Adipocyte (in vitro differentiated cells): ENCODE data around the gene AMN.

Experiments used
- DNase-seq: peaks from one replicate; pipeline ENCODE4 v3.0.0-alpha.2; 2015; ENCODE audit warnings: low read depth
- H3K27me3 ChIP-seq: replicated peaks from 2 replicates; pipeline ENCODE4 v1.7.0; 2013; ENCODE audit warnings: mild to moderate bottlenecking, low read length, moderate library complexity; ENCODE audit not compliant: control insufficient read depth, insufficient read depth
- H3K36me3 ChIP-seq: 2 replicates; pipeline ENCODE4 v1.7.0; 2013; ENCODE audit warnings: low read length, mild to moderate bottlenecking, moderate library complexity; ENCODE audit not compliant: control insufficient read depth, insufficient read depth, severe bottlenecking
- H3K4me1 ChIP-seq: 2 replicates; pipeline ENCODE4 v1.7.0; 2013; ENCODE audit warnings: mild to moderate bottlenecking, low read length, moderate library complexity; ENCODE audit not compliant: control insufficient read depth, insufficient read depth
- H3K4me3 ChIP-seq: 2 replicates; pipeline ENCODE4 v1.7.0; 2013; ENCODE audit warnings: mild to moderate bottlenecking, low read length, moderate library complexity
- H3K9ac ChIP-seq: 2 replicates; pipeline ENCODE4 v1.7.0; 2013; ENCODE audit warnings: mild to moderate bottlenecking, low read length, moderate library complexity
- H3K9me3 ChIP-seq: 2 replicates; pipeline ENCODE4 v1.7.0; 2013; ENCODE audit warnings: mild to moderate bottlenecking, low read length, moderate library complexity; ENCODE audit not compliant: control insufficient read depth

Gene AMN

DNA sequence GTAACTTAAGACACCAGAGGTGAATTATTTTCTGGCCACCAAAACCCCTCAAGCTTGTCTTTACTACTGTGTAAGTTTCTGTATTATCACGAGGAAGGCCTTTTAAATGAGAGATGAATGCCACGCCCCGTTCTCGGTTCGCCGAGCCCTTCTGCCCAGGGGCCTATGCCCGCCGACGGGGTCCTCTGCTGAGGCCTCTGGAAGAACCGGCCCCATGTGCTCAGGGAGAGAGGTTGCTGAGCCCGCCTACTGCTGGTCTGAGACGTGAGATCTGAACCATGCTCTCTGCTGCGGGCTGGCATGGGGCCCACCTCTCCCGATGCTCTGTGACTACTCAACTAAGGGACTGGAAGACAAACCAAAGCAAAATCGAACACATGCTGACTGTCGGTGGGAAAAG is 21.0 kb downstream of the AMN start:
- H3K9me3 ChIP-seq: no peaks in the 10 kb centered on the region
- DNase-seq: no peak
- H3K9ac ChIP-seq: no peak overlapping the region
- H3K36me3 ChIP-seq: peaks cover 89% of the 10 kb centered on the region
- H3K4me3 ChIP-seq: no peak overlapping the region
- no peaks in the 10 kb centered on the region for H3K27me3 ChIP-seq
- no peaks in the 10 kb centered on the region for H3K4me1 ChIP-seq

DNA sequence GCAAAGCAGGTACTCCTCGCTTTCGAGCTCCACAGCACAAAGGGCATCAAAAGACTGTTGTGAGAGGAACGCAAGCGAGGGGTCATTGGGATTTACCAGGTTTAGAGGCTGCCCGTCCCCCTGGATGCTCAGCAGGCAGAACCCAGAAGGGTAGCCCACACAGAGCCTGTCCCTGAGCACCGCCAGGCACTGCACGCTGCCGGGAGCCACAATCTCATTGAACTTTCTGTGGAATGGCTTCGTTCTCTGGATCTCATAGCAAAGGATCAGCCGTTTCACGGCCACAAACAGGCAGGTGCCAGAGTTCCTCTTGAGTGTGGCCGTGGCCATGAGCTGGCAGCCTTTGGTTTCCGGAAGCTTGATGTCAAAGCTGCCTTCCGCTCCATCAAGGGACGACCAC is 21.5 kb downstream of the AMN start:
- Histone ChIP-seq H3K9ac (no peak overlapping the region), H3K4me3 (no peak overlapping the region), H3K9me3 (no peaks in the 10 kb centered on the region), H3K4me1 (no peaks in the 10 kb centered on the region), H3K36me3 (peaks cover 91% of the 10 kb centered on the region), H3K27me3 (no peaks in the 10 kb centered on the region)
- no peak for DNase-seq

DNA sequence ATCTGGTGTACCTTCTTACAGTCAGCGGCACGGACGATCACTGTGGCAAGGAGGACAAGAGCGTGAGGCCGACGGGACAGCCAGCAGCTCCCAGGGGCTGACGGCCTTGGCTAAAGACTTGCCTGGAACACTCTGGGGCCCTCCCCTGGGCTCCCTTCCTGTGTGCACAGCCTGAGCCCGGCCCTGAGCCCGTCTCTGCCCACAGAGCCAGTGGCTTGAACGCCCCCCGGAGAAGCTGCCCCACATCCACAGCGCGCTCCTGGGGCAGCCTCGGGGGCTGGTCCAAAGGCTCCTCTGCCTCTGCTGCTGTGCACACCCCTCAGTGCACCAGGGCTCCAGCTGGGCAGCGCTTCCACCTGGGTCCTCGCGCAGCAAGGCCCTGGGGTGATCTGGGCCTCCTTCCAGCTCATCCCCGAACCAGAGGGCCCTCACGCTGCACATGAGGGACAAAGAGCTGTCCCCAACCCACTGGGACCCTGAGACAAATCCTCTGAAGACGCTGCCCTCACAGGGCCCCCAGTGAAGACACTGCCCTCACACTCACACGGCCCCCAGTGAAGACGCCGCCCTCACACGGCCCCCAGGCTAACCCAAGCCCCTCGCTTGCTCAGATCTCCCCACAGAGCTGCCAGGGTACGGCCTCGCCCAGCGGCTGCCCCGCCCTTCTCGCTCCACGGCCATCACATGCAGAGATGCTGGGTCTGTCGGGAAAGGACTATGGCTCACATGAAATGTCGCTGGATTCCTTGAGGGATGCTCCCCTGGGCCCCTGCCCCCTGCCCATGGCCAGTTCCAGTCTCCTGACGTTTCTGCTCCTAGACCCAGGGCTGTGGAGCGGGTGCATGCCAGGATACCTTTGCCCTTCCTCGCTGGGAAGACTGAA is 22.2 kb downstream of the AMN start:
- Histone ChIP-seq H3K36me3 (peaks cover 92% of the 10 kb centered on the region), H3K4me3 (no peak overlapping the region), H3K27me3 (no peaks in the 10 kb centered on the region), H3K9me3 (no peaks in the 10 kb centered on the region), H3K9ac (no peak overlapping the region), H3K4me1 (peaks cover 3% of the 10 kb centered on the region)
- no peak for DNase-seq

- peaks cover 10% of the 10 kb centered on the region for H3K4me1 ChIP-seq
- H3K27me3 ChIP-seq: no peaks in the 10 kb centered on the region
- H3K4me3 ChIP-seq: no peak overlapping the region
- peaks cover 92% of the 10 kb centered on the region for H3K36me3 ChIP-seq
- H3K9ac ChIP-seq: no peak overlapping the region
- H3K9me3 ChIP-seq: no peaks in the 10 kb centered on the region
- no peak for DNase-seq
These were observed 23.1 kb downstream of the AMN start for GRCh38 chr14:102945346-102946130.

GRCh38 chr14:102947321-102948103 is 25.0 kb downstream of the AMN start:
- Histone ChIP-seq H3K27me3 (no peaks in the 10 kb centered on the region), H3K36me3 (peaks cover 92% of the 10 kb centered on the region), H3K4me1 (peaks cover 15% of the 10 kb centered on the region), H3K9ac (no peak overlapping the region), H3K4me3 (no peak overlapping the region), H3K9me3 (no peaks in the 10 kb centered on the region)
- DNase-seq: no peak

GRCh38 chr14:102948698-102949061 is 26.2 kb downstream of the AMN start:
- no peak for DNase-seq
- peaks cover 93% of the 10 kb centered on the region for H3K36me3 ChIP-seq
- H3K4me1 ChIP-seq: peaks cover 15% of the 10 kb centered on the region
- H3K4me3 ChIP-seq: no peak overlapping the region
- no peaks in the 10 kb centered on the region for H3K9me3 ChIP-seq
- H3K9ac ChIP-seq: no peak overlapping the region
- H3K27me3 ChIP-seq: no peaks in the 10 kb centered on the region

DNA sequence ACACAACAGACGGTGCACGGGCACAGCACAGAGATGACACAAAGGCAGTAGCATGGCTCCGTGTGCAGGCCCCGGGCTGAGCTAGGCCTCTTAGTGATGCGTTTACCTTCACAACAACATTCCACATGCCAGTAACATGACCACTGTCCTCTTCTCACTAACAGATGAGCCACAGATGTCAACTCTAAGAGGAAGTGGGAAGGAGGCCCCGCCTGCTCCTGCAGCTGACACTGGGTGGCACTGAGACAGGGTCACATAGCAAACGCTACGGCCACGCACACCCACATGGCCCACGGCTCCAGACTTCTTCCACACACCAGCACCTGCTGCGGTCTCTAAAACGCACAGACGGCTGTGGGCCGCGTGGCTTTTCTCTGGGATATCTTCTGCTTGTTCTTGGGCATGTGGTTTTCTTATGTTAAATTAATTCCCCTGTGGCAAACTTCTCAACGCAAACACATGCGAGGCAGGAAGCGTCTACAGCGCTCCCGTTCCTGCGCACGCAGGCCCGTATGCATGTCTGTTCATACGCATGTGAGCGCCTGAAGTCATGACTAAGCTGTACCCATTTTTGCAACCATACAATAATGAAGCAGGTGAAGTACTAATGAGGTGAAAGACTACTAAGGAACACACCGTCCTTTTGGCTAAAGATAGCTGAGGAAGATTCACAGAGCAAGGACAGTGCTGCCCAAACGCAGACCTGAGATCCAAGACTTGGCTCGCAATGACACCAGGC is 26.8 kb downstream of the AMN start:
- Histone ChIP-seq H3K27me3 (no peaks in the 10 kb centered on the region), H3K9me3 (no peaks in the 10 kb centered on the region), H3K4me1 (peaks cover 15% of the 10 kb centered on the region), H3K36me3 (peaks cover 93% of the 10 kb centered on the region), H3K4me3 (no peak overlapping the region), H3K9ac (no peak overlapping the region)
- DNase-seq: no peak

DNA sequence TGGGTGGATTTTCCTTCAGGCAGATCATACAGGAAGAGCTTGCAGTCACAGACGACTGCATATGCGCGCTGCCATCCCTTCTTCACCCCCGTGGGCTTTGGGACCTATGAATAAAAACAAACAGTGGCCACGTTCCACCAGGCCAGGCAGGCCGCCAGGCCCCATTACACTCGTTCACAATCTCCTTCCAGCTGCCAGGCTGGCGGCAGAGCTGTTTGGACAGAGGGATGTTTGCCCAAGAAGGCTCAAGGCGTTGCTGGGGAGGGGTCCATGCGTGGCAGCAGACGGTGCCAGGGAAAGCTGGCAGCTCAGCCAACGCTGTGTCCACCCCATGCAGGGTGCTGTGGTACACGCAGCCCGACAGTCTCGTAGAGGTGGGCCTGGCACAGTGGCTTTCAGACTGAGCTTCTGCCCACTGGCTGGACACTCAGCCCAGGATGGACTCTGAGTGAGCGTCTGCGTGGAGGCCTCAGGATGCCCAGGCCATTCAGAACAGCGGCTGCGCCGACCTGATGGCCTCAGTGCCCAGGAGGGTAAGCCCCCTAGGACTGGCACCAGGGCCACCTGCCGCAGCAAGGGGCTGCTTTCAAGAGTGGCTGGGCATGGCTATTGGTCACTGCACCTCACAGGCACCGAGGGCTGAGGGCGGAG is 27.5 kb downstream of the AMN start:
- H3K4me3 ChIP-seq: no peak overlapping the region
- H3K36me3 ChIP-seq: peaks cover 93% of the 10 kb centered on the region
- no peaks in the 10 kb centered on the region for H3K27me3 ChIP-seq
- no peaks in the 10 kb centered on the region for H3K9me3 ChIP-seq
- DNase-seq: no peak
- peaks cover 15% of the 10 kb centered on the region for H3K4me1 ChIP-seq
- H3K9ac ChIP-seq: no peak overlapping the region

DNA sequence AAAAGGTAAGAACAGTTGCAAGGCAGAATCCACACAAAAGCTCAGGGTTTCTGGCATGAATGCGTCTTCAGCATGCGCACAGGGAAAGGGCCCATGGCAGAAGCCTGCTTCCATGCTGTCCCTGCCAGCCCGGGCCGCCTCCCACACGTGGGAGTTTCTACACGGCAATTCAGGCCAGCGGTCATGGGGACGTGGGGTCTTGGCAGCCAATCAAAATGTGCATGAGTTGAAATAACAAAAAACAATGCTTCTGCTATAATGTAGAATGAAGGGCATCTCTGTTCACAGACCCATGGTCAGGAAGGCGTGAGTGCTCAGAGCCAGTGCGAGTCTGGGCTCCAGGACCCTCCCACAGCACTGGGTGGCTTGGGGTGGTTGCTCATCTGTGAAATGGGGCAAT is 28.6 kb downstream of the AMN start:
- peaks cover 93% of the 10 kb centered on the region for H3K36me3 ChIP-seq
- DNase-seq: no peak
- no peaks in the 10 kb centered on the region for H3K27me3 ChIP-seq
- no peak overlapping the region for H3K9ac ChIP-seq
- H3K4me1 ChIP-seq: peaks cover 15% of the 10 kb centered on the region
- H3K4me3 ChIP-seq: no peak overlapping the region
- H3K9me3 ChIP-seq: no peaks in the 10 kb centered on the region

GRCh38 chr14:102951799-102952198 is 29.3 kb downstream of the AMN start:
- no peak for DNase-seq
- Histone ChIP-seq H3K27me3 (no peaks in the 10 kb centered on the region), H3K9ac (no peak overlapping the region), H3K9me3 (no peaks in the 10 kb centered on the region), H3K4me1 (peaks cover 15% of the 10 kb centered on the region), H3K4me3 (no peak overlapping the region), H3K36me3 (peaks cover 92% of the 10 kb centered on the region)
